ENCODE data around the gene HECTD4.

Gene HECTD4

GRCh38 chr12:112308652-112309051 is 73.6 kb downstream of the HECTD4 start:
- H3K4me3 ChIP-seq (ENCODE audit: low read depth in 1 of 2, low read length in 1 of 2): no peak overlapping the region
- H3K27me3 ChIP-seq: no peaks in the 10 kb centered on the region
- no peaks in the 10 kb centered on the region for H3K9me3 ChIP-seq
- no peak overlapping the region for H3K27ac ChIP-seq
- no peak for TF ChIP-seq CTCF (IDR thresholded peaks at IDR 0.05)
- no peaks in the 10 kb centered on the region for H3K4me1 ChIP-seq (ENCODE audit: control insufficient read depth in 1 of 2, insufficient read depth in 1 of 2, low read depth in 1 of 2, low read length in 1 of 2)
- peaks cover 59% of the 10 kb centered on the region for H3K36me3 ChIP-seq

GRCh38 chr12:112308161-112308560 is 74.1 kb downstream of the HECTD4 start:
- peaks cover 57% of the 10 kb centered on the region for H3K36me3 ChIP-seq
- no peak for TF ChIP-seq CTCF (IDR thresholded peaks at IDR 0.05)
- H3K4me1 ChIP-seq (ENCODE audit: control insufficient read depth in 1 of 2, insufficient read depth in 1 of 2, low read depth in 1 of 2, low read length in 1 of 2): no peaks in the 10 kb centered on the region
- H3K9me3 ChIP-seq: no peaks in the 10 kb centered on the region
- no peak overlapping the region for H3K27ac ChIP-seq
- no peak overlapping the region for H3K4me3 ChIP-seq (ENCODE audit: low read depth in 1 of 2, low read length in 1 of 2)
- no peaks in the 10 kb centered on the region for H3K27me3 ChIP-seq

GRCh38 chr12:112307317-112308011 is 74.8 kb downstream of the HECTD4 start:
- Histone ChIP-seq H3K36me3 (peaks cover 54% of the 10 kb centered on the region), H3K4me1 (ENCODE audit: control insufficient read depth in 1 of 2, insufficient read depth in 1 of 2, low read depth in 1 of 2, low read length in 1 of 2) (no peaks in the 10 kb centered on the region), H3K27ac (no peak overlapping the region), H3K27me3 (no peaks in the 10 kb centered on the region), H3K9me3 (no peaks in the 10 kb centered on the region), H3K4me3 (ENCODE audit: low read depth in 1 of 2, low read length in 1 of 2) (no peak overlapping the region)
- no peak for TF ChIP-seq CTCF (IDR thresholded peaks at IDR 0.05)

GRCh38 chr12:112305951-112306350 is 76.3 kb downstream of the HECTD4 start:
- H3K4me3 ChIP-seq (ENCODE audit: low read depth in 1 of 2, low read length in 1 of 2): no peak overlapping the region

GRCh38 chr12:112304436-112304835 is 77.8 kb downstream of the HECTD4 start:
- Histone ChIP-seq H3K36me3 (peaks cover 60% of the 10 kb centered on the region), H3K27me3 (no peaks in the 10 kb centered on the region), H3K4me3 (ENCODE audit: low read depth in 1 of 2, low read length in 1 of 2) (no peak overlapping the region), H3K27ac (no peak overlapping the region), H3K9me3 (no peaks in the 10 kb centered on the region), H3K4me1 (ENCODE audit: control insufficient read depth in 1 of 2, insufficient read depth in 1 of 2, low read depth in 1 of 2, low read length in 1 of 2) (no peaks in the 10 kb centered on the region)
- no peak for TF ChIP-seq CTCF (IDR thresholded peaks at IDR 0.05)

More at GRCh38 chr12:112305951-112306350, 76.3 kb downstream of the HECTD4 start:
- Histone ChIP-seq H3K9me3 (no peaks in the 10 kb centered on the region), H3K27ac (no peak overlapping the region), H3K36me3 (peaks cover 60% of the 10 kb centered on the region), H3K27me3 (no peaks in the 10 kb centered on the region), H3K4me1 (ENCODE audit: control insufficient read depth in 1 of 2, insufficient read depth in 1 of 2, low read depth in 1 of 2, low read length in 1 of 2) (no peaks in the 10 kb centered on the region)
- no peak for TF ChIP-seq CTCF (IDR thresholded peaks at IDR 0.05)
